Measurements from ENCODE around the gene TTC3.
A peak's percentile ranks its signal among the peaks of the same experiment; 100 is the strongest.

TTC3 gene

DNA sequence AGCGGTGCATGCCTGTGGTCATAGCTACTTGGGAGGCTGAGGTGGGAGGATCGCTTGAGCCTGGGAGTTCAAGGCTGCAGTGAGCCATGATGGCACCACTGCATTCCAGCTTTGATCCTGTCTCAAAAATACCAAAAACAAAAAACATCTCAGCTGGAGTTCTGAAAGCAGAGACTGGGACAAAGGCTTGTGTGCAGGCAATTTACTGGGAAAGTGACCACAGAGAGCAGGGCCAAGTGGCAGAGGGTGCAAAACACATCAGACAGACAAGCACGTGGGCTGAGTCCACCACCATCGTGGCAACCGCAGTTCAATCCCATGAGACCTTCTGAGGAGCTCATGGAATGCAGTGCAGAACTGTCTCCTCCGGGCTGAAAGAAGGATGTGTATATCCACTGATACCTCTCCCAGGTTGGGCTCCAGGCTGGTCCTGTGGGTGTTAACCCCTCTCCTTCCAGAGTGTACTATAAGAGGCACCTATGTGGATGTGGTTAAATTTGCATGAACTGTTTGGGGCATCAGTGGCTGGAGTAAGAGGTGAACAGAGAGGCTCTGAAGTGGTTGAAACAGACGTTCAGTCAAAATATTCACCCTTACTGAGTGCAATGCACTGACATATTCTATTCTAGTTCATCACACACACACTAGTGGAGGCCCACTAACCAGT, 11.0 kb upstream of the TTC3 start:
- no peak for DNase-seq (ENCODE audit: insufficient read length)
- FAIRE-seq, result no peak
- no peak for TF ChIP-seq POLR2AphosphoS5 (IDR thresholded peaks at IDR 0.05; ENCODE audit: low read depth, low read length)

DNA sequence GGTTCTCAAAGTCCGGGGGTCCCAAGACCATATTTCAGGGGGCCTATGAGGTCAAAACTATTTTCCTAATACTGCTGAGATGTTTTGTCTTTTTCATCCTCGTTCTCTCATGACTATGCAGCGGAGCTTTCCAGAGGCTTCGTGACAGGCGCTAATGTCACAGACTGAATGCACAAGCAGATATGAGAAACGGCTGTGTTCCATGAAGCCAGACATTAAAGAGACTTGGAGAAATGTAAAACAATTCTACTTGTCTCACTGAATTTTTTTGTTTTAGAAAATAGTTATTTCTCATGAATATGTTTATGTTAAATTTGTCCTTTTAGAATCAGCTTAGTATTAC, 10.5 kb upstream of the TTC3 start:
- TF ChIP-seq POLR2AphosphoS5 (IDR thresholded peaks at IDR 0.05; ENCODE audit: low read depth, low read length) (no peak), TAF1 (IDR thresholded peaks at IDR 0.05; ENCODE audit: borderline replicate concordance, low read depth, low read length) (no peak), POLR2A (IDR thresholded peaks at IDR 0.05; ENCODE audit: low read depth, low read length) (no peak)
- DNase-seq (ENCODE audit: insufficient read length) (no peak), FAIRE-seq (no peak)

GRCh38 chr21:37063433-37063832, 9.6 kb upstream of the TTC3 start:
- no peak for FAIRE-seq
- no peak for DNase-seq (ENCODE audit: insufficient read length)
- TF ChIP-seq POLR2AphosphoS5 (IDR thresholded peaks at IDR 0.05; ENCODE audit: low read depth, low read length) (no peak), POLR2A (IDR thresholded peaks at IDR 0.05; ENCODE audit: low read depth, low read length) (no peak), TAF1 (IDR thresholded peaks at IDR 0.05; ENCODE audit: borderline replicate concordance, low read depth, low read length) (no peak)

- FAIRE-seq (no peak), DNase-seq (ENCODE audit: insufficient read length) (no peak)
These were observed 8.2 kb upstream of the TTC3 start for GRCh38 chr21:37064841-37065240.

GRCh38 chr21:37065561-37066177, 7.4 kb upstream of the TTC3 start:
- FAIRE-seq (no peak), DNase-seq (ENCODE audit: insufficient read length) (no peak)
- TF ChIP-seq POLR2A (IDR thresholded peaks at IDR 0.05; ENCODE audit: low read depth, low read length), result no peak

More at GRCh38 chr21:37064841-37065240, 8.2 kb upstream of the TTC3 start:
- TF ChIP-seq TAF1 (IDR thresholded peaks at IDR 0.05; ENCODE audit: borderline replicate concordance, low read depth, low read length) (no peak), POLR2AphosphoS5 (IDR thresholded peaks at IDR 0.05; ENCODE audit: low read depth, low read length) (no peak), POLR2A (IDR thresholded peaks at IDR 0.05; ENCODE audit: low read depth, low read length) (no peak)

DNA sequence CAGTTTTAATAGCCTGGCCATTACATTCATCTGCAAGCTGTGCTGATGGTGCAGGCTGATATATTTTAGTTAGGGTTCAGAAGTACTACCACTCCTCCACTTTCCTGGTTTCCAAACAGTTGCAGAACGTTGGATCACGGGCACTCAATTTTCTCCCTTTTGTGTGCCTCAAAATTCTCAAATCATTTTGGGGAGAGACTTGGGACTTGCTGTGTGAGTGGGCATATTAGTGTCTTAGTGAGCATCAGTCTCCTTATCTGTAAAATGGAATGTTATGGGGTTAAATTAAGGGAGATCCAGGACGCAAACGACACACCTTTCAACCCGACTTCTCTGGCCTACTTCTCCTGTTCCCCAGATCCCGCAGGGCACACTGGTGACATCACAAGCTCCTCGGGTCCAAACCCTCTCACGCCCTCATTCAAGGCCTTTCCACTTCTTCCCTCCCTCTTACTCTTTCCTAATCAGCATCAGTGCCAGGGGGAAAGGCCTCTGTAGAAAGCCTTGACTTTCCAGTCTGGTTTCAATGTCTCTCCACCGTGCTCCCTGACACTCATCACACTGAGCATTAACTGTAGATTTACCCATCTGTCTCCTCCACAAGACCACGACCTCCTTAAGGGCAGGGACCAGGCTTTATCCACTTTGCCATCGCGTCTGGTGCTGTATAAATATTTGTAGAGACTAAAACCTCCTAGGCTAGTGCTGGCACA, 1.3 kb upstream of the TTC3 start:
- TF ChIP-seq TAF1 (IDR thresholded peaks at IDR 0.05; ENCODE audit: borderline replicate concordance, low read depth, low read length) (no peak), POLR2AphosphoS5 (IDR thresholded peaks at IDR 0.05; ENCODE audit: low read depth, low read length) (no peak; the same call in 1 of the 2 replicates), POLR2A (IDR thresholded peaks at IDR 0.05; ENCODE audit: low read depth, low read length) (no peak)
- DNase-seq (ENCODE audit: insufficient read length) (no peak), FAIRE-seq (no peak)

DNA sequence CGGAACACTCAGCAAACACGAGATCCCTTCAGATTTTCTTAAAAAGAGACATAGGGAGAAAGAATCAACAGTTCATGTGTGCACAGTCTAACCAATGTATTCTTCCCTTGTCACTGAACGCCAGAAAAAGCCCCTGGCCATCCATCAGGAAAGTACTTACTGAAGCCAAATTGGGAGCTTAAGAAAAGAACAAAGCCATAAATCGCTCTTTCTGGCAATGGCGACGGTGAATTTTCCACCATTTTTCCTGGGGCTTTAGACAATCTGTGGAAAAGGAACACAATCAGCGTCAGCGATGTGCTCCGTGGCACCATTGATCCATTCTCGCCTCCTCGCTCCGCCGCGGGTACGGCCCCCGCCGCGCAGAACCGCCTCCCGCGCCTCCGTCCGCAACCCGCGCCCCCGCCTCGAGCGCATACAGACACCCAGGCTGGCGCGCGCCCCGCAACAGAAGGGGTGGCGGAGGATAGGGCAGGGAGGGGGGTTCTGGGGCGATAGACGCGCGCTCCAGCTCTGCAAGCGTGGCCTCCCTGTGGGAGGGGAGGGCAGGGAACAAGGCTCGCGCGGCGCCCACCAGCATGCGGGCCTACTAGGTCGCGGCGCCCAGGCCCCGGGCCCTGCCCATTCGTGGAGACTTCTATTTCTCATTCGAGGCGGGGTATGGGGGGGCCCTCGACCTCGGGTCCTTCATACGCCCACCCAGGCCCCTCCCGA, 623 bp upstream of the TTC3 start:
- TF ChIP-seq POLR2AphosphoS5 (IDR thresholded peaks at IDR 0.05; ENCODE audit: low read depth, low read length) (0 out of 2 replicates have a peak, but pooled peaks have one; percentile 37), POLR2A (IDR thresholded peaks at IDR 0.05; ENCODE audit: low read depth, low read length) (no peak)
- FAIRE-seq, result no peak
- DNase-seq (ENCODE audit: insufficient read length), result peak; percentile 46

DNA sequence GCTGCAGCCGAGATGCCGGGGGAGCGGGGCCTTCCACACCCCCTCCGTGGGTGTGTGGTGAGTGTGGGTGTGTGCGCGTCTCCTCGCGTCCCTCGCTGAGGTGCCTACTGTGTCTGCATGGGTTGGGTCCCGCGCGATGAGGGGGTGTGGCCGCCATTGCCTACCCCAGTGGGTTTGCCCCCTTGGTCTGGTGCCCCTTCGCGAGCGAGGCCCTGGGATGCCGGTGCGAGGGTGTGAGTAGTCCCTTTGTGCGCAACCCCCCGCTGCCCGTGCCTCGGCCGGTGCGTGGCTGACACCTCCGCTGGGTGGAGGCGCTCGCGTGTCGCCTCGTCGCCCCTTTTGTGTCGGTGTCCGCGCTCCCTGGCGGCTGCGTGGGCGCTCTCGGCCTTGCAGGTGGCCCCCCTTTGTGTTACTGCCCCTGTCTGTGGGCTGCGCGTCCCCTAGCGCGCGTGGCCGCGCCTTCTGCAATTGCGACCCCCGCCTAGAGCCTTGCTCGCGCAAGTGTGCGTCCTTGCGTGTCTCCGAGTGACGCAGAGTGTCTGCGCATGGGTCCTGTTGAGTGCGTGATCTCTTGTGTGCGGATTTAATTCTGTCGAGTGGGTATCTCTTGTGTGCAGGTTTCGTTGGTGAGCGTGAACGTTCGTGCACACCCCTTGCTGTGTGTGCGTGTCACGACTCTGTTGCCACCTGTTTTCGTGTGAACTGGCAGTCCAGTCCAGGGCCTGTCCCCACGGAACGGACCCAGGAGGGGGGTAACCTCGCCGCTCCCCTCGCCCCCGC, 553 bp downstream of the TTC3 start:
- TF ChIP-seq TAF1 (IDR thresholded peaks at IDR 0.05; ENCODE audit: borderline replicate concordance, low read depth, low read length) (no peak), POLR2AphosphoS5 (IDR thresholded peaks at IDR 0.05; ENCODE audit: low read depth, low read length) (no peak; the same call in 1 of the 2 replicates), POLR2A (IDR thresholded peaks at IDR 0.05; ENCODE audit: low read depth, low read length) (no peak)
- DNase-seq (ENCODE audit: insufficient read length) (no peak), FAIRE-seq (peak; percentile 67)

GRCh38 chr21:37074197-37074510, 1.1 kb downstream of the TTC3 start:
- no peak for TF ChIP-seq TAF1 (IDR thresholded peaks at IDR 0.05; ENCODE audit: borderline replicate concordance, low read depth, low read length)
- FAIRE-seq (no peak), DNase-seq (ENCODE audit: insufficient read length) (no peak)

- TF ChIP-seq POLR2AphosphoS5 (IDR thresholded peaks at IDR 0.05; ENCODE audit: low read depth, low read length) (no peak), TAF1 (IDR thresholded peaks at IDR 0.05; ENCODE audit: borderline replicate concordance, low read depth, low read length) (no peak), POLR2A (IDR thresholded peaks at IDR 0.05; ENCODE audit: low read depth, low read length) (no peak)
- FAIRE-seq, result no peak
- DNase-seq (ENCODE audit: insufficient read length), result no peak
These were observed 1.5 kb downstream of the TTC3 start for GRCh38 chr21:37074546-37074945.

GRCh38 chr21:37075214-37075770, 2.2 kb downstream of the TTC3 start:
- no peak for DNase-seq (ENCODE audit: insufficient read length)

More at GRCh38 chr21:37075214-37075770, 2.2 kb downstream of the TTC3 start:
- FAIRE-seq, result no peak
- TF ChIP-seq TAF1 (IDR thresholded peaks at IDR 0.05; ENCODE audit: borderline replicate concordance, low read depth, low read length) (no peak), POLR2AphosphoS5 (IDR thresholded peaks at IDR 0.05; ENCODE audit: low read depth, low read length) (no peak), POLR2A (IDR thresholded peaks at IDR 0.05; ENCODE audit: low read depth, low read length) (no peak)
